Measurements from ENCODE around the gene NECAB3. TPM values are rescaled to one million over a fixed set of nuclear protein-coding genes. Genes with fewer than 3 reads are reported as not detected.

NECAB3 gene
- total and polyA plus RNA-seq, 2 of the 13 experiments (the other 11 are each of a cell fraction or from before 2014, with no cell fraction given), result 61.5 to 65.5 TPM

GRCh38 chr20:33688938-33689424 lies 14.8 kb upstream of the NECAB3 start (continued):
- TF ChIP-seq ZFP91 (CRISPR knock-in tag; IDR thresholded peaks at IDR 0.05; ENCODE audit: borderline replicate concordance) (no peak), ARID2 (CRISPR knock-in tag; IDR thresholded peaks at IDR 0.05; ENCODE audit: borderline replicate concordance) (no peak), IRX3 (CRISPR knock-in tag; IDR thresholded peaks at IDR 0.05; ENCODE audit: borderline replicate concordance, low read depth) (no peak), ZNF790 (CRISPR knock-in tag; IDR thresholded peaks at IDR 0.05; ENCODE audit: borderline replicate concordance) (no peak), ZNF160 (CRISPR knock-in tag; IDR thresholded peaks at IDR 0.05) (no peak), ZNF788 (CRISPR knock-in tag; IDR thresholded peaks at IDR 0.05; ENCODE audit: borderline replicate concordance) (peak; percentile 55; the same call in 1 of the 2 replicates), STAG1 (CRISPR knock-in tag; IDR thresholded peaks at IDR 0.05) (no peak), ZNF614 (CRISPR knock-in tag; IDR thresholded peaks at IDR 0.05; ENCODE audit: borderline replicate concordance) (no peak), ZHX1 (CRISPR knock-in tag; IDR thresholded peaks at IDR 0.05; ENCODE audit: low read depth) (no peak), HBP1 (CRISPR knock-in tag; IDR thresholded peaks at IDR 0.05; ENCODE audit: low read depth) (no peak), MED13 (CRISPR knock-in tag; IDR thresholded peaks at IDR 0.05) (no peak), TFDP1 (CRISPR knock-in tag; IDR thresholded peaks at IDR 0.05; ENCODE audit: borderline replicate concordance) (no peak), ZNF792 (CRISPR knock-in tag; IDR thresholded peaks at IDR 0.05) (no peak; the same call in 1 of the 2 replicates), ZFP62 (CRISPR knock-in tag; IDR thresholded peaks at IDR 0.05) (no peak), TOPORS (CRISPR knock-in tag; IDR thresholded peaks at IDR 0.05) (no peak), ATF3 (CRISPR knock-in tag; IDR thresholded peaks at IDR 0.05) (no peak), ZFX (CRISPR knock-in tag; IDR thresholded peaks at IDR 0.05; ENCODE audit: low read depth) (no peak; the same call in none of the 2 replicates), HCFC1 (IDR thresholded peaks at IDR 0.05; ENCODE audit: low read depth, low read length) (no peak), GATAD1 (CRISPR knock-in tag; IDR thresholded peaks at IDR 0.05) (no peak), SUZ12 (IDR thresholded peaks at IDR 0.05; ENCODE audit: low read depth, low read length) (no peak), NR0B2 (CRISPR knock-in tag; IDR thresholded peaks at IDR 0.05) (no peak), ZNF468 (CRISPR knock-in tag; IDR thresholded peaks at IDR 0.05) (no peak)
